NCI-H128 (cell line): ENCODE measurements around the gene WWOX.
A peak's percentile ranks its signal among the peaks of the same experiment; 100 is the strongest.

Experiments
- DNase-seq: peaks from one replicate; lab custom pipeline; 2025; ENCODE audit not compliant: unreplicated experiment; lab: John Stamatoyannopoulos, UW

Gene WWOX

DNA sequence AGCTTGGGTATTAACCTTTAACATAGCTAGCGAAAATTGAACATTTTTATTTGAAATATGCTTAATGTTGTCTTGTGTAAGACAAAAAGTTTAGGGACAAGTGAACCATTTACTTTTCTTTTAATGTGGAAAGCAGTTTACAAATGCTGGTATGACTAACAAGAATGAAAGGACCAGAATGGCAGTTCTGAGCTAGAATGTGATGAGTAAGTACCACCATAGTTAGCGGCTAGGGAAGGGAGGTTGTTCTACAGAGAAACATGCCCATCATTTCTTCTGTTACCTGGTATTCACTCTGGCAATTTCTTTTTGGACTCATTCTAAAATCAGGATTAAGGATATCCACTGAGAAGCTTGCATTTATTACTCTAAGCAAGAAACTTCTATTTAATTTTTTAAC is 121.1 kb downstream of the WWOX start:
- no peak for DNase-seq

DNA sequence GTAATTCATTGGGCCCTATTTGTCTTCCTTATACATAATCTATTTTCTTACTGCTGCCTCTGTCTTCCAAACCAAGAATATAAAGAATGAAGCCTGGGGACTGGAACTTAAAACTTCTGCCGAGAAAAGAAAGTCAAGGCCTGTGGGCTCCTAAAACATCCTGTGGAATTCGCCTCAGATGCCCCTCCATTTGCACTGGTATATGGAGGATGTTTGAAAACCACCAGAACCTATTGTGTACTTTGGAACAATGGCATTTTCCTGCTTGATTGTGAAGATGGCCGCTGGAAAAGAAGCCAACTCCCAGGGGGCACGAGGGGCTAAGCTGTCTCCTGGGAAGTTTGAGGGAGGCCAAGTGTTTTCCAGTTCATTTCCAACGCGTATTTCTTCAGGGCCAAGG is 122.4 kb downstream of the WWOX start:
- DNase-seq = no peak

DNA sequence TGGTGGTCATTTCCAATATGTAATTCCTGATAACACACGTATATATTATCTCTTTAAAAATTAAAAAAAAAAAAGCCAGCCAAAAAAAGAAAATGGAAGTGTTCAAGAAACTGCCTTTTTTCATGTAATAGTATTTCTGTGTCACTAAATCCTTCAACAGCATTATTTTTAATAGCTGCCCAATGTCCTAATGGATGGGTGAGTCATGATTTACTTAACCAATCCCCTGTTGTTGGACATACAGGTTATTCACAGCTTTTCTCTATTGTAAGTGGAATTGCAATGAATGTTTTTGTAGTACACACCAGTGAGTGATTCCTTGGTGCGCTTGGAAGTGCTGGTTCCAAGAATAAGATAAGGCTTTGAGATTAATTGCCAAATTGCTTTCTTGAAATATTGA is 124.9 kb downstream of the WWOX start:
- no peak for DNase-seq

DNA sequence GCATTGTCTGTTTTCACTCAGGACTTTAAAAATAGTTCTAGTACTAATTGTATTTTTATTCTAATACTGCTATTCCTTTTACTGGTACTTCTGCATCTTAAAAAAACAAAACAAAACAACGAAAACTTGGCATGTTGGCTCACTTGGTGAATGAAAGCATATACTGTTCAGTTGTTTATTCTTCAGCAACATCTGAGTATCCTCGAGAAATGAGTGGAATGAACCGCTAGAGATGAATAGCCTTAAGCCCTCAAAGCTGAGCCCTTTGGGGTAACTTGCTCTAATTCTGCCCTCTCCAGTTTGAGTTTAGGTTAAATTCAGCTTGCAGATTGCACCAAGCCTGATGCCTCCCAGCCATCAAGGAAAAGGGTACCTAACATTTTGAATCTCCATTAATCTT is 126.5 kb downstream of the WWOX start:
- no peak for DNase-seq

DNA sequence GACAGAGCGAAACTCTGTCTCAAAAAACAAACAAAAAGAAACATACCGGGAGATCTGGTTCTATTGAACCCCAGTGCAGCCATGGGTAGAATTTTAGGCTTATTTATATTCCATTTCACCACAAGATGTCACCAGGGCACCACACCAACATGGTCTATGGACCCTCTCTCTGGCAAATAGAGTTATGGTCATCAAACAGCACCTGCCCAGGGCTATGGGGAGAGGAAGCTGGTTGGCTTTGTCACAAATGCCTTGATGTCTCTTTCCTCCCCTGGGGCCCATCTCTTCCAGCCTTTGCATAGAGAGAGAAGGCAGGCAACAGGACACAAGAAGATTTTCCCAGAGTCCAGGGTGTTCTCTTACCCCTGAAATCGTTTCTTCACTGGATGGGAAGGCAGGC is 128.4 kb downstream of the WWOX start:
- no peak for DNase-seq

DNA sequence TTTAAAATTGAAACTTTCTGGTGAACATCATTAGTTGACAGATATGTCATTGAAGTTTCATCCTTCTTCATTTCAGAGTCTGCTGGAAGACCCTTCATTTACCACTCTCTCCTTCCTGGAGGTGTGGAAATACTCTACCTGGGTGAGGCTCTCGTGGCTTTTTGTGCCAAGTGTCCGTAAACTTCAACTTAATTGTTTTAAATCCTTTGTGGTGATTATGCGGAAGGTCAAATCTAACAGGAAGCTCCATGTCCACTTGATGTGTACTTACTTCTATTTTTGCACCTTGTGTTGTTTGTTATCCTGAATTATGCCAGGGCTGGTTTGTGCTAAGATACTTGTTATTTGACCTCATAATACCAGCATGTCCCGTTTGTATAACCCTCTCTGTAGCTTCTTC is 129.2 kb downstream of the WWOX start:
- DNase-seq = no peak

DNA sequence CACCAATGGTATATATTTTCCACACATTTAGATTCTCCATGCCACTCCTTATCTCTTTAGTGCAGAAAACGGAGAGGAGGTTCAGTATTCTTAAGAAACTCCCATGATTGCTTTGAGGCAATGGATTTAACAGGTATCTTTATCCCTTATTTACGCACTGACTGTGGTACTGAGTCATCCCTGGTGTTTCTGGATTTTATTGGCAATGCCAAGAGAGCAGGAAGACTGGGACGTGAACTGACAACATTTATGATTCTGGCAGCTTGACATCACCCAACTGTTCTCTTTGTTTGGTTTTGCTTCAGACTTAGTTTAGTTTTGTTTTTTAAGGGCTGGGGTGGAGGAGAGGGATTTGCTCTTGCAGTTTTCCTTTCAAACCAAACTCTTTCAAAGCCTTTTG is 131.4 kb downstream of the WWOX start:
- no peak for DNase-seq

DNA sequence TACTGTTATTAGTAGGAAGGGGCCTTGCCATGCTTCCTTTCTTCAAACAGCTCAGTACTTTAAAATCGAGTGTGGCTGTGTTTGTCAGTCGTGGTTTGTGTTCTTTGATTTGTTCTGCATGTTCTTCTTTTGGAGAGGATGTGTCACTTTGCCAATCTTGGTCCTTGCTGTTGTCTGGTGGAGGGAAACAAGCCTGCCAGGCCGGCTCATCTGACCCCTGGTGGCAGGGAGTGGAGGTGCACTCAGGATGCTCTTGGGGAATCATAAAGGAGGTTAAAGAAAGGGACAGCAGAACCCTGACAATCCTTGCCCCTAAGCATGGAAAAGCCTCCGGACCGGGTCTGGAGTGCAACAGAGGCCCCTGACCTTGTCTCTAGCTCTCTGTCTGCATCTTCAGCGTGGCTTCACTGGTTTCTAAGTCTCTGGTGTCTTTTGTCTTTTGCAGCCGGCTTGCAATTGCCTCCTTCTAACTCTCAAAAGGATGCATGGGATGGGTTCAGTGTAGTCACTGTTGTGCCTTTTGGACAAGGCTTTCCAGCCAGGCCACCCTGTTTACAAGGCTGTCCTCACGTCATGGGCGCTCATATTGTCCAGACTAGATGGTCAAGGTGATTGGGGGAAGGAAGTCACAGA is 135.8 kb downstream of the WWOX start:
- peak; percentile 6 for DNase-seq

DNA sequence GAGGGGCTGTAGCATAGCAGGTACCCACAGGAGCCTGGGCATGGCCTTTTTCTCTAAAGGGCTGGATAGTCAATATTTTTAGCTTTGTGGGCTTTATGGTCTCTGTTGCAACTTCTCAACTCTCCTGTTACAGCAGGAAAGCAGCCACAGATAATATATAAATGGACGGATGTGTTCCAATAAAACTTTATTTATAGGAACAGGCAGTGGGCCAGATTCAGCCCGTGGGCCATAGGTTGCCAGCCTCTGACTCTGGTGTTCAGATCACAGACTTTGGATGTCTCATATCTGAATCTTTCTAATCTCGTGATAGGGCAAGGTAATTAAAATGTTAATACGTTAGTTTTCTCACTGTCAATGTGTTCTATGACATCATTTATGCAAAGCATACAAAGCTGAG is 136.4 kb downstream of the WWOX start:
- DNase-seq = no peak

DNA sequence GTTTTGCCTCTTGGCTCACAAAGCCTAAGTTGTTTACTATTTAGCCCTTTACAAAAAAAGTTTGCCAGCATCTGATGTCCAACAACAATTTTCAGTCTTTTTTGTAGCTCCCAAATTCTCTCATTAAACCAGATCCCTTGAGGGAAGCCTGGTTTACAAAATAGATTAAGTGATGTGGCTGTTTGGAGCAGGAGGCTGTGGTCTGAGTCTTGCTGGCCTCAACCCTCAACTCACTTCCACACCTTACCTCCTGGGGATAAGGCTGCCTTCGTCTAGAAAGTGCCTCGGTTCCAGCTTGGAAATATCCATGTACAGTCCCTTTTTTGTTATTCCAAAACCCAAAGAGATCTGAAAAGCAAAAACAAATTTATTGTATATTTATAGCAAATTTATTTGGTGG is 138.4 kb downstream of the WWOX start:
- DNase-seq = no peak

DNA sequence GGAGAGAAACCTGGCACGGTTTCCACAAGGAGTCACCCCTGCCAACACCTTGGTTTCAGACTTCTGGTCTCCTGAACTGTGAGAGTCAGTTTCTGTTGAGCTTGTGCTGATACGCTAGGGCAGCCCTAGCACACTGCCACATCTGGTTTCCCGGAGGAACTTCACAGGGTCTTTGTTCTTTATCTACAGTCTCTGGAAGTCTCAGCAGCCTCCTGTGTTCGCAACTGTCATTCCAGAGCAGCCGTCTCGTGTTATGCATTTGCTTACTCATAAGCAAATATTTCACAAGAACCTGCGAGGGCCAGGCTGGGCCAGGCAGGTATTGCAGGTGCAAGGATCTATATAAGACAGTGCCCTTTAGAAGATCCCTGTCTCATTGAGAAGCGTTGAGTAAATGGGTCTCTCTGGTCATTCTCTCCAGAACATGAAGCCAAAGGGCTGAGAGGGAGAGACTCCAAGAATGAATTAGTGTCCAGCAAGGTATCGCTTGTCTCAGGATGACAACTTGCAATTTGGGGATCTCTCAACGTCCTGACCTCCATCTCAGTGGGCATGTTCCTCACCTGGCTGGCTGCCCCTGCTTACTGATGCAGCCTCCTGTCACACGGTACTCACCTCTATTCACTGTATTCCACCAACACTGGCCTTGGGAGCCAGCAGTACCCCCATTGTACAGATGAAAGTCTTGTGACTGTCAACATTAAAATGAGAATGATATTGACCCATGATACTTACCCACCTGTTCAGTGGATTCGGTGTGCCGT is 141.2 kb downstream of the WWOX start:
- DNase-seq = no peak

DNA sequence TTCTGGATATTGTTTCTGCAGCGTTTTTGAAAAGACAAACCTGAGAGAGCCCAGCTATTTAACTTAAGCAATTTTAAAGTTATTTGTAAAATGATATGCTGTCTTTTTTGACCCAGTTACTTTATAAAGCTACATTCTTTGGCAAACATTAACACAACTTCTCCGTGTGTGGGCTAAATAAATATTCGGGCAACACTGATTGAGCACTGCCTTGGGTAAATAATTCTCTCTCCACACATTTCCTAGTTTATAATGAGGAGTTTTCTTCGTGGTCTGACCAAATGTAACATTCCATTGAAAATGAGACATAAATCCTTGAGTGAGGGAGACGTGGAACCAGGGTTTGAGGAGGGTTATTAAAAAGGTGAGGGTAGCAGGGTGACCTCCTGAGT is 142.8 kb downstream of the WWOX start:
- DNase-seq = no peak

DNA sequence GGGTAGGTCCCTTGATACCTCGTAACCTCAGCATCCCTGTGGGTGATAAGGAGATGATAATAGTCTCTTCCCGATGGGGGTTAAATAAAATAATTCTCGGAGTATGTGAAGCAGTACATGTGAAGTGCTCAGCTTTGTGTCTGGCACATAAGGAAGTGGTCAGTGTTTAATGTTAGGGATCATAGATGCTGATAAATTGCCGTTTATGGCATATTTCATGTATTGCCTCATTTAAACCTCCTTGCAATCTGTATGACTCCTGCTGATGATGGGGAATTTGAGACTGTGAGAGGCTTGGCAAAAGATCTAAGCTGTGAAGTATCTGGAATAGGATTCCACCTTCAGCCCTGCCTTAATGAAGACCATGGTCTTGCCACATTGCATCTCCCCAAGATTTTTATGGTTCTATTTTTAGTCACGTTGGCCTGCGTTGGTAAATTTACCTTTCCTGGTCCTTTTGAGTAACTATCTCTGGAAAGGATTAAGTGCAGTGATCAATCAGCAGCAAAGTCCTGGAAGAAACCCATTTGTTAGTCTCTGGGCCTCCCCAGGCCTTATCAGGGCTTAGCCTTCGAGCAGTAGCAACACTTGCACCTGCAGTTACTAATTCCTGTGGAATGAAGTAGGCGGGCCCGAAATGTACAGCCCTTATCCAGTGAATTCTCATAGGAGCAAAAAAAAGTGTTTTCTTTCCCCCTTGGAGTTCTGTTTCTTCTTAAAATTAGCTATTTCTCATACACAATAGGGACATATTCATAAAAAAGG is 144.9 kb downstream of the WWOX start:
- DNase-seq = no peak

DNA sequence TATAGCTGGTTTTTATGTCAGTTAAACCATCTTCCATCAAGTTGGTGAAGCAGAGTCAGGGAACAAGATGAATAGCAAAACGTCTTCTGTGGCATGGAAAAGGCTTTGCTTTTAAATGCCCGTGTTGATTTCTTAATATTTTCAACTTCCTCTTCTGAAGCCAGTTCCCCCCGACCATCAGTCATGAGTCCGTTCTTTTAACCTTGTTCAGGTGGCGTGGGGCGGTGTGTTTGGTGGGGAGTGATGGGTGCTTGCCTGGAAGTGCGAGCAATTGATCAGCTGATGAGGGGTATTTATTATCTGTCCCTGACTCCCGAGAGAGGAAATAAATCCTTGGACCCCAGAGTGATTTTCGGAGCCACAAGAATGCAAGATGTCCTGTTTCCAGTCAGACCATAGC is 147.1 kb downstream of the WWOX start:
- no peak for DNase-seq

DNA sequence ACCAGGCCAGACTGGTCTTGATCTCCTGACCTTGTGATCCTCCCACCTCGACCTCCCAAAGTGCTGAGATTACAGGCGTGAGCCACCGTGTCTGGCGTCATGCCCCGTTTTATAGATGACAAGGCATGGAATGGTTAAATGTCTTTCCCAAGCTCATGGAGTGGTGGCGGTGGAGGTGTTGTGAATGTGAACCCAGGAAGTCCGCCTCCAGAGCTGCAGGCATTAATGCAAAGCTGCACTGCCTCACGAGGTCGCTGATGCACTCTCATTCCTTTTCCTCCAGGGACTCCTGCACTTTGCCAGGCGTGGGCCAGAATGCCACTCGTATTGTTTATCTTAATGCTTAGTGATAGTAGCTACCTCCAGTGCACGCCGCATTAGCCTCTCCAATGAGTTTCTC is 149.6 kb downstream of the WWOX start:
- DNase-seq = no peak

DNA sequence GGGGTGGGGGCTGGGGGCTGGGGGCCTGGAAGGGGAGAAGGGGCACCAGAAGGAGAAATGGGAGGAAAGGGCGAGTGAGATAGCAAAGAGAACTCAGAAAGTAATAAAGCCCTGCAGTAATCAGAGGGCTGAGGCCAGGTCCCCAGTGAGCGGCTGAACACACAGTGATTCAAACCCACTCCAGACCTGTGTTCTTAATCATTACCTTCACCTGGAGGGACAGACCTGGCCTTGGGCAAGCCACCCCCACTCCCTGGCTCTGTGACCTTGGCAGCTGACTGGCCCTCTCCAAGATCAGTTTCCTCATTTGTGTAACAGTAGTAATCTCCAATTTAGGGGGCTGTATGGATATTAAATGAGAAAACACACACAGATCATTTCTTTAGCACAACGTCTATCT is 150.4 kb downstream of the WWOX start:
- DNase-seq = no peak

DNA sequence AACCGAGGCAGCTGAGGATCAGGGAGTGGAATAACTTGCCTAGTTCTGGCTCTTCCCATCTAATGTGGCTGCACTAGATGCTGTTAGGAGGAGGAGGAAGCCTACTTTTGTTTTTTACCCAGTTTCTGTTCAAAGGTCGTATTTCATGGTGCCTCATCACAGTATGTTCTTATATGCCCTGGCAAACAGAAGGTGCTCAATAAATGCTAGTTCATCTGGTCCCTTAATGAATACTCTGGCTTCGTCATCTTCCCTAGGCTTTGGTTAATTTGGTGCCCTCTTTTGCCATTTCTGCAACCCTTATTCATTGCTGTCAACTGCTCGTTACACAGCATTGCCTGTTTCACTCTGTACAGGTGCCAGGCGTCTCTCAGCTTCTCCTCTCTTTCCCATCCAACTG is 151.7 kb downstream of the WWOX start:
- no peak for DNase-seq

DNA sequence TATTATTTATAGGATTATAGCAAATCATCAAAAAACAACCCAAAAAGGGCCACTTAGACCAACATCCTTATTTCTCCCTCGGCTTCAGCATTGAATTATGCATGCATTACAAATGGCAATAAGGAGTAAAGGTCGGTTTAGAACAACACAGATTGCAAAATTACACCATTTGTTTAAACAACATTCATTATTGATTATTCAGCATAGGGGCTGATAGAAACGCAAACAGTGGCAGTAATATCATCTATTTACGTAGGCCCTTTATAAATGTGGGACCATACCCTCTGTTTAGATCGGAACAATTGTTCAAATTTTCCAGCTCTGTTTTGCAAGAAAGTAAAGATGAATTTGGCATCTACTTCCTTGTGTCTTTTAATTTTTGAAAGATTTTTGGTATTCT is 153.3 kb downstream of the WWOX start:
- DNase-seq = no peak

DNA sequence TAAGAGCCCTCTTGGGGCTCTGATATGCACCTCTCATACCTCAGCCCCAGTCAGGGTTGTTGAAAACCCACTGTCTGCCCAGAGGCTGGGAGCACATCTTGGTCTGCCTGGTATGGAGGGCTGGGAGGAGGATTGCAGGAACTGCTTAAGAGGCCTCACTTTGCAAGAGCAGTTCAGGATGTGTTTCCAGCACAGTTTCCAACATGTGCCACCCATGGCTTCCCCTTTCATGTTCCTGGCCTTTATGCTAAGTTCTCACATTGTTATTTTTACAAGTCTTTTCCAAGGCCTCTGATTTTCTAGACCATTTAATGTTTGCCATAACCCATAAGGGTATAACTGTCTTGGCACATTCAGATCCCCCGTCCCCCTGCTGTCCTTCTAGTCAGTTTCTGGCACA is 155.4 kb downstream of the WWOX start:
- no peak for DNase-seq

DNA sequence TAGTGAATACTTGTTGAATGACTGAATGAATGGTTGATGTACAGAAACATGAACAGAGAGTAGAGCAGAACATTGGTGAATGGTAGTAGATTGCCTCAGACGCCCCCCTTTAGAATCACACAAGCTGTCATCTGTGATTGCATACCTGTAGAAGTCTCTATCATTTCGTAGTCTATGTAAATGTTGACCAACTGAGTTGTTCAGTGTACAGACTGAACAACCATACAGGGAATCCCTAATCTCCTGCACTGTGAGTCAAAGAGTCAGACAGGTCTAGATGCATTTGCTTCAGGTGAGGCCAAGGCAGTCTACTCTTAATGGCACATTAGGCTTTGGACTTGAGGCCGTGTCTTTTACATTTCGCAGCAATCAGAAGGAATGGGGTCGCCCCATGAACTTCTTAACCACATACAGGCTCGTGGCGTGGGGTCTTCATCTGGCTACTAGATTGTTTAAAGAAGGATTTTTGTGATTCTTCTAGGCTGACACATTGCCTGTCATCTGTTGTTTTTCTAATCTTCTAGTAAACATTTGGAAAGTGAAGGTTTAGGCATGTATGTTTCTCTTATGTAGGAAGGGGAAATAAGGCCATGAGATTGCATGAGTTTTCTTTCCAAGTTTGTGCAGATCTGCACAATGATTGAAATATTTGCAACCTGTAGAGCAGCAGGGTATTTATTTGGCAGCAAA is 157.4 kb downstream of the WWOX start:
- DNase-seq = no peak

DNA sequence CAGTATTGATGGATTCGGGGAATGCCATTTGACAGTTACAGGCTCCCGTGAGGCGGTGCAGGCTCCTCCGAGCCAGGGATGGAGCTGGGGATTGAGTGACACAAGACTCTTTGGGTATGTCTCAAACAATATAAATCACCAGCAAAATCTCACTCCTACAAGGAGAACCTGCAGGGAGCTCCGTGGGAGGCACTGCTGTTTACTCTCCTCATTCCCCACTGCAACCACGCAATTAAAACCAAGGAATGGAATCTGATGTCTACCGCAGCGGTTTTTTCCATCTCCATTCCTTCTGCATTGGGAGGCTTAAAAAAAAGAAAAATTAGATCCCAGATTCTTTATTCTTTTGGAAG is 157.9 kb downstream of the WWOX start:
- DNase-seq = no peak
